ENCODE data around the gene ROS1. TPM values are rescaled to one million over a fixed set of nuclear protein-coding genes. Genes with fewer than 3 reads are reported as not detected.

Gene ROS1
- total RNA-seq, 1 donor, result 0.43 TPM

GRCh38 chr6:117272891-117273290 is 152.9 kb downstream of the ROS1 start:
- TF ChIP-seq CTCF (IDR thresholded peaks at IDR 0.05; ENCODE audit: insufficient read depth, low read depth, low read length), result no peak
- no peak for DNase-seq (ENCODE audit: low read depth)
- H3K4me3 ChIP-seq (ENCODE audit: low read depth, low read length), result no peak overlapping the region

DNA sequence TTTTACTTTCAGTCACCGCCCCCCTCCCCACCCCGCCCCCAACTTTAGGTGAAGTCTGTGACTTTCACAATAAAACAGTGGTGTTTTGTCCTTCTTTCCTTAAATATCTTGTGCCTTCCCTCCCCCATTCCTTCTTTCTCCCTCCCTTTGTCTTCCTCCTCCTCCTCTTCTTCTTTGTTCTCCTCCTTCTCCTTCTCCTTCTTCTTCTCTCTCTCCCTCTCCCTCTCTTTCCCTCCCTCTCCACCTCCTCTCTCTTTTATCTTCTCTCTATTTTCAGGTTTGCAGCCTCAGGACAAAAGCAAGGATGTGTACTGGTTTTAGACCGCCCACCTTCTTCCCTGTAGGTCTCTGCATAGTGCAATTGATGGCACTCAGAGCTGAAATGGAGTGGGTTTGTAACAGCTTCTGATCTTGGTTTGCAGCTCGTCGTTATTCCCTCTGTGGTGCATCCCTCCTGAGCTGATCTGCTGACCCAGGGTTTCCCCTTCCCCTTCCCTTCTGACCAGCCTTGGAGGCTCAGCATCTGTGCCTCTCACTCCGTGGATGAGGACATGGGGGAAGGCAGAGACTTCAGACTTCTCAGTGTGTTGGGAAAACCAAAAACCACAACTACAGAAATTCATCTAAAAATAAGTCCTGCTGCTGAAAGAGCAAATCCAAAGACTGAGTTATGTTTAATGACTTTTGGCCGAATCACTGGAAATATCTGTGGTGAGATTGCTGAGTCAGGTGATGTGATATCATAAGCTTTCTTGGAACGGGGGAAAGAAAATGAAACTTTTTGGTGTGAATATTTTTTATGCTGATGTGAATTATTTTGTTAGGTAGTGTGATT is 153.5 kb downstream of the ROS1 start:
- no peak overlapping the region for H3K4me3 ChIP-seq (ENCODE audit: low read depth, low read length)
- no peak for TF ChIP-seq CTCF (IDR thresholded peaks at IDR 0.05; ENCODE audit: insufficient read depth, low read depth, low read length)
- no peak for DNase-seq (ENCODE audit: low read depth)

DNA sequence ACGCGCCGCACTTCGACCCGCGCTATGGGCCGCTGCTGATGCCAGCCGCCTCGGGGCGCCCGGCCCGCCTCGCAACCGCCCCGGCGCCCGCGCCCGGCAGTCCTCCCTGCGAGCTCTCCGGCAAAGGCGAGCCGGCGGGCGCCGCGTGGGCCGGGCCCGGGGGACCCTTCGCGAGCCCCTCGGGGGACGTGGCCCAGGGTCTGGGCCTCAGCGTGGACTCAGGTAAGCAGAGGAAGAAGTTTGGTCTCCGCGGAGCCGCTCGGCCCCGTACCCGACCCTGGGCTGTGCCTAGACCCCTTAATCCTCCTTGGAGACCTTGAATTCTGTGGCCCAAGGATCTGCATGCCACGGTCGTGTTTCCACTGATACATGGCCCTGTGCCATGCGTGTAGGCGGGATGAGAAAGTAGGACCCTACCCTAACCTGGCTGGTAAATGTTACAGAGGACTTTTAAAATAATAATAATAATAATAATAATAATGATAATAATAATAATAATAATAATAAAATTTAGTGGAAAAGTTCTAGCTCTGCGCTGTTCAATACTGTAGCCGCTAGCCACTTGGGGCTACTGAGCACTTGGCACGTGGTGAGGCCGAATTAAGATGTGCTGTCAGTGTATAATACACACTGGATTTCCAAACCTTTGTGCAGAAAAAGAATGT is 154.8 kb downstream of the ROS1 start:
- no peak for DNase-seq (ENCODE audit: low read depth)
- TF ChIP-seq CTCF (IDR thresholded peaks at IDR 0.05; ENCODE audit: insufficient read depth, low read depth, low read length), result no peak
- no peak overlapping the region for H3K4me3 ChIP-seq (ENCODE audit: low read depth, low read length)

DNA sequence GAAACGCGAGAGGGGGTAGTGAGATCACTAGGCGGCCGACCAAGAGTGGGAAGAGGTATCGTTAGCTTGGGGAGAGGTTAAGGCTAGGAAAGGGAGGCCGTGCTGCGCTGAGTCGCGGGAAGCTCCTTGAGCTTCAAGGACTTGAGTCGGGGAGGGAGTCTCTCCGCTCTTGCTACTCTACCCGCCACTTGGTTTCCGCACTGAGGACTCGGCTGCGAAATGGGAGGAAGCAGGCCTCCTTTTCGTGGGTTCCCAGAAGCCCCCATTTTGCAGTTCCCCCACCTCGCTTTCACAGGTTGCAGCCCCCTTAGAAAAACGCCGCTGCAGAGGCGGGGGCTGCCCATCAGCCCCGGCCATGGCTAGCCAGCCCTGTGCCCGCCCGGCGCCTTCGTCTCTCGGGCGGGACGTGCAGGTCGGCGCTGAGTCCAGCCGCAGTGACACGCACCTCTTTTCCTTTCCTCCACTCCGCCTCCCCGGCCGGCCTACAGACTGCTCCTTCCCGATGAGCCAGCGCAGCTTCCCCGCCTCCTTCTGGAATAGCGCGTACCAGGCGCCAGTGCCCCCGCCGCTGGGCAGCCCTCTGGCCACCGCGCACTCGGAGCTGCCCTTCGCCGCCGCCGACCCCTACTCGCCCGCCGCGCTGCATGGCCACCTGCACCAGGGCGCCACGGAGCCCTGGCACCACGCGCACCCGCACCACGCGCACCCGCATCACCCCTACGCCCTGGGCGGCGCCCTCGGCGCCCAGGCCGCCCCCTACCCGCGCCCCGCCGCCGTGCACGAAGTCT is 155.5 kb downstream of the ROS1 start:
- no peak for TF ChIP-seq CTCF (IDR thresholded peaks at IDR 0.05; ENCODE audit: insufficient read depth, low read depth, low read length)
- H3K4me3 ChIP-seq (ENCODE audit: low read depth, low read length), result no peak overlapping the region

GRCh38 chr6:117269638-117270054 is 156.1 kb downstream of the ROS1 start:
- TF ChIP-seq CTCF (IDR thresholded peaks at IDR 0.05; ENCODE audit: insufficient read depth, low read depth, low read length), result no peak
- H3K4me3 ChIP-seq (ENCODE audit: low read depth, low read length), result no peak overlapping the region
- no peak for DNase-seq (ENCODE audit: low read depth)

More for the DNA sequence above, 155.5 kb downstream of the ROS1 start:
- DNase-seq (ENCODE audit: low read depth), result no peak

- no peak overlapping the region for H3K4me3 ChIP-seq (ENCODE audit: low read depth, low read length)
- no peak for DNase-seq (ENCODE audit: low read depth)
- no peak for TF ChIP-seq CTCF (IDR thresholded peaks at IDR 0.05; ENCODE audit: insufficient read depth, low read depth, low read length)
These were observed 156.8 kb downstream of the ROS1 start for GRCh38 chr6:117268924-117269323.
